OCI-LY1 (cell line): ENCODE data around the gene USH2A.
A peak's percentile ranks its signal among the peaks of the same experiment; 100 is the strongest.

Experiments
- H2AFZ ChIP-seq: fragments of 200-600 bp; sonication (generic), shearing (Covaris generic); 2 replicates; pipeline ENCODE4 v1.6.0; 2014; ENCODE audit warnings: antibody characterized with exemption, mild to moderate bottlenecking, low read length
- H3F3A ChIP-seq: fragments of 200-600 bp; sonication (generic), shearing (Covaris generic); 2 replicates; pipeline ENCODE4 v1.6.0; 2014; ENCODE audit warnings: mild to moderate bottlenecking, antibody characterized with exemption, low read length, moderate library complexity; ENCODE audit not compliant: insufficient read depth
- H3K27ac ChIP-seq: fragments of 200-600 bp; sonication (generic); 2 replicates; pipeline ENCODE4 v1.5.1; 2014; ENCODE audit warnings: low read length, mixed run types, mild to moderate bottlenecking, low read depth; ENCODE audit not compliant: poor library complexity, severe bottlenecking
- H3K27me3 ChIP-seq: fragments of 200-600 bp; sonication (generic); 2 replicates; pipeline ENCODE4 v1.6.0; 2014; ENCODE audit warnings: antibody characterized with exemption, mild to moderate bottlenecking, low read length, moderate library complexity; ENCODE audit not compliant: insufficient read depth
- H3K36me3 ChIP-seq: fragments of 200-600 bp; sonication (generic); 2 replicates; pipeline ENCODE4 v1.6.1; 2014; ENCODE audit warnings: mild to moderate bottlenecking, antibody characterized with exemption, low read length, moderate library complexity, mixed read lengths; ENCODE audit not compliant: insufficient read depth
- H3K4me1 ChIP-seq: fragments of 200-600 bp; sonication (generic); 2 replicates; pipeline ENCODE4 v1.5.1; 2014; ENCODE audit warnings: mild to moderate bottlenecking, low read length, moderate library complexity; ENCODE audit not compliant: insufficient read depth, severe bottlenecking
- H3K4me2 ChIP-seq: fragments of 200-600 bp; sonication (generic), shearing (Covaris generic); 2 replicates; pipeline ENCODE4 v1.6.1; 2014; ENCODE audit warnings: low read length
- H3K4me3 ChIP-seq: fragments of 200-600 bp; sonication (generic); 2 replicates; pipeline ENCODE4 v1.5.1; 2014; ENCODE audit warnings: low read length, low read depth, mild to moderate bottlenecking, mixed read lengths; ENCODE audit not compliant: poor library complexity, severe bottlenecking
- H3K79me2 ChIP-seq: fragments of 200-600 bp; shearing (Covaris generic); 2 replicates; pipeline ENCODE4 v1.6.1; 2016; ENCODE audit warnings: mixed run types, low read length, mixed read lengths; ENCODE audit not compliant: insufficient read depth
- H3K9ac ChIP-seq: fragments of 200-600 bp; sonication (generic), shearing (Covaris generic); 2 replicates; pipeline ENCODE4 v1.6.1; 2014; ENCODE audit warnings: mild to moderate bottlenecking, low read length, mixed read lengths
- H3K9me2 ChIP-seq: fragments of 200-600 bp; sonication (generic), shearing (Covaris generic); 2 replicates; pipeline ENCODE4 v1.6.1; 2014; ENCODE audit warnings: low read depth, mild to moderate bottlenecking, low read length, mixed read lengths
- H3K9me3 ChIP-seq: fragments of 200-600 bp; shearing (Covaris generic); 2 replicates; pipeline ENCODE4 v1.6.1; 2014; ENCODE audit warnings: low read length, mixed read lengths
- H4K20me1 ChIP-seq: fragments of 200-600 bp; sonication (generic), shearing (Covaris generic); 2 replicates; pipeline ENCODE4 v1.6.0; 2016; ENCODE audit warnings: mild to moderate bottlenecking, low read length; ENCODE audit not compliant: insufficient read depth
- CTCF ChIP-seq: fragments of 200-600 bp; sonication (generic), shearing (Covaris generic); IDR thresholded peaks from 2 replicates; pipeline ENCODE4 v1.5.1; 2017; ENCODE audit warnings: mild to moderate bottlenecking, antibody characterized with exemption, low read length, moderate library complexity, mixed read lengths
- EZH2 ChIP-seq: fragments of 200-600 bp; sonication (generic), shearing (Covaris generic); IDR thresholded peaks from 2 replicates; pipeline ENCODE4 v1.8.0; 2017; ENCODE audit warnings: borderline replicate concordance, mixed run types, mild to moderate bottlenecking, antibody characterized with exemption, low read length, moderate library complexity, mixed read lengths

The USH2A gene

GRCh38 chr1:215606564-215607168 lies 816.6 kb downstream of the USH2A start:
- Histone ChIP-seq H3K36me3 (no peaks in the 10 kb centered on the region), H3K27ac (no peak overlapping the region), H2AFZ (no peak overlapping the region), H3K79me2 (no peaks in the 10 kb centered on the region), H3F3A (no peaks in the 10 kb centered on the region), H3K9me2 (no peaks in the 10 kb centered on the region), H3K27me3 (no peaks in the 10 kb centered on the region), H4K20me1 (no peaks in the 10 kb centered on the region), H3K9ac (no peak overlapping the region), H3K4me2 (no peak overlapping the region), H3K4me1 (no peaks in the 10 kb centered on the region), H3K4me3 (no peak overlapping the region), H3K9me3 (no peaks in the 10 kb centered on the region)
- no peak for TF ChIP-seq EZH2
- TF ChIP-seq CTCF: peak; percentile 42; the same call in 1 of the 2 replicates

DNA sequence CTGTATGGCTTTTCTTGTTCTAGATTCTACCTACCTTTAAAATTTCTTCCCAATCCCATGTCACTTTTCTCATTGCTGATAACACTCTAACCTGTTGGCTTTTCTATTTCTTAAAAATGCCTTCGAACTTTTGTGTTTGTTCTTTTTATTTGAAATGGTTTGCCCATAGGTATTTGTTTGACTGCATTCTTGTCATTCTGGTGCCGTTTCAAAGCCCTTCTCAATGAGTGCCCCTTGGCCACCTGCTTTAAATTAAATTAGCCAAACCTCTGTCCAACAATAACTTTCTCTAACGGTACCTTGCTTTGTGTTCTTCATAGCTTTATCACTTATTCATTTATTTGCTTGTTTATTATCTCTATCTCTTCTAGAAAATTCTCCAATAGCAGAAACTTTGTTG lies 817.2 kb downstream of the USH2A start:
- Histone ChIP-seq H2AFZ (no peak overlapping the region), H3K4me2 (no peak overlapping the region), H3K9me3 (no peaks in the 10 kb centered on the region), H3K27me3 (no peaks in the 10 kb centered on the region), H3K9ac (no peak overlapping the region), H3K79me2 (no peaks in the 10 kb centered on the region), H3K27ac (no peak overlapping the region), H3K36me3 (no peaks in the 10 kb centered on the region), H3K4me3 (no peak overlapping the region), H3F3A (no peaks in the 10 kb centered on the region), H4K20me1 (no peaks in the 10 kb centered on the region), H3K4me1 (no peaks in the 10 kb centered on the region), H3K9me2 (no peaks in the 10 kb centered on the region)
- no peak for TF ChIP-seq EZH2
- no peak for TF ChIP-seq CTCF

GRCh38 chr1:215605011-215605621 lies 818.1 kb downstream of the USH2A start:
- no peak overlapping the region for H3K4me2 ChIP-seq
- no peak overlapping the region for H3K4me3 ChIP-seq
- TF ChIP-seq CTCF (no peak), EZH2 (no peak)
- H3K4me1 ChIP-seq: no peaks in the 10 kb centered on the region
- H2AFZ ChIP-seq: no peak overlapping the region
- H3K27ac ChIP-seq: no peak overlapping the region
- H3K9me2 ChIP-seq: no peaks in the 10 kb centered on the region
- H3K79me2 ChIP-seq: no peaks in the 10 kb centered on the region
- no peaks in the 10 kb centered on the region for H4K20me1 ChIP-seq
- no peaks in the 10 kb centered on the region for H3K9me3 ChIP-seq
- no peak overlapping the region for H3K9ac ChIP-seq
- no peaks in the 10 kb centered on the region for H3F3A ChIP-seq
- H3K36me3 ChIP-seq: no peaks in the 10 kb centered on the region
- H3K27me3 ChIP-seq: no peaks in the 10 kb centered on the region
